ENCODE results near the gene PKD1L1.

GRCh38 chr7:47776335-47776734, 171.9 kb downstream of the PKD1L1 start:
- TF ChIP-seq CTCF (optimal IDR thresholded peaks at IDR 0.05 in 1 of 3, IDR thresholded peaks at IDR 0.05 in 1 of 3, conservative IDR thresholded peaks at IDR 0.05 in 1 of 3; ENCODE audit: extremely low read depth in 1 of 3, insufficient read depth in 2 of 3, low read length in 3 of 3) (no peak), EZH2 (IDR thresholded peaks at IDR 0.05; ENCODE audit: low read length) (no peak)
